Measurements from ENCODE around the gene RELN. TPM values are rescaled to one million over a fixed set of nuclear protein-coding genes. Genes with fewer than 3 reads are reported as not detected.

Gene RELN
- total RNA-seq, 1 donor from 2014 or later: not detected

GRCh38 chr7:103702454-103702853, 287.0 kb downstream of the RELN start:
- TF ChIP-seq, protein P1, sequence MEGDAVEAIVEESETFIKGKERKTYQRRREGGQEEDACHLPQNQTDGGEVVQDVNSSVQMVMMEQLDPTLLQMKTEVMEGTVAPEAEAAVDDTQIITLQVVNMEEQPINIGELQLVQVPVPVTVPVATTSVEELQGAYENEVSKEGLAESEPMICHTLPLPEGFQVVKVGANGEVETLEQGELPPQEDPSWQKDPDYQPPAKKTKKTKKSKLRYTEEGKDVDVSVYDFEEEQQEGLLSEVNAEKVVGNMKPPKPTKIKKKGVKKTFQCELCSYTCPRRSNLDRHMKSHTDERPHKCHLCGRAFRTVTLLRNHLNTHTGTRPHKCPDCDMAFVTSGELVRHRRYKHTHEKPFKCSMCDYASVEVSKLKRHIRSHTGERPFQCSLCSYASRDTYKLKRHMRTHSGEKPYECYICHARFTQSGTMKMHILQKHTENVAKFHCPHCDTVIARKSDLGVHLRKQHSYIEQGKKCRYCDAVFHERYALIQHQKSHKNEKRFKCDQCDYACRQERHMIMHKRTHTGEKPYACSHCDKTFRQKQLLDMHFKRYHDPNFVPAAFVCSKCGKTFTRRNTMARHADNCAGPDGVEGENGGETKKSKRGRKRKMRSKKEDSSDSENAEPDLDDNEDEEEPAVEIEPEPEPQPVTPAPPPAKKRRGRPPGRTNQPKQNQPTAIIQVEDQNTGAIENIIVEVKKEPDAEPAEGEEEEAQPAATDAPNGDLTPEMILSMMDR (IDR thresholded peaks at IDR 0.05): no peak
- Mint-ChIP-seq H3K9me3 (ENCODE audit: low read depth) (no peaks in the 10 kb centered on the region), H3K4me3 (ENCODE audit: unreplicated experiment) (no peak overlapping the region), H3K4me1 (ENCODE audit: low read depth) (no peaks in the 10 kb centered on the region), H3K27me3 (ENCODE audit: low read depth) (peaks cover 7% of the 10 kb centered on the region), H3K36me3 (ENCODE audit: low read depth) (no peaks in the 10 kb centered on the region), H3K27ac (ENCODE audit: unreplicated experiment) (no peak overlapping the region)
- no peak for DNase-seq (ENCODE audit: low spot score)

GRCh38 chr7:103699032-103699431, 290.4 kb downstream of the RELN start:
- Mint-ChIP-seq H3K27me3 (ENCODE audit: low read depth) (peaks cover 2% of the 10 kb centered on the region), H3K4me1 (ENCODE audit: low read depth) (no peaks in the 10 kb centered on the region), H3K27ac (ENCODE audit: unreplicated experiment) (no peak overlapping the region), H3K36me3 (ENCODE audit: low read depth) (no peaks in the 10 kb centered on the region), H3K9me3 (ENCODE audit: low read depth) (no peaks in the 10 kb centered on the region), H3K4me3 (ENCODE audit: unreplicated experiment) (no peak overlapping the region)
- TF ChIP-seq, protein P1 (IDR thresholded peaks at IDR 0.05): no peak
- DNase-seq (ENCODE audit: low spot score): no peak

DNA sequence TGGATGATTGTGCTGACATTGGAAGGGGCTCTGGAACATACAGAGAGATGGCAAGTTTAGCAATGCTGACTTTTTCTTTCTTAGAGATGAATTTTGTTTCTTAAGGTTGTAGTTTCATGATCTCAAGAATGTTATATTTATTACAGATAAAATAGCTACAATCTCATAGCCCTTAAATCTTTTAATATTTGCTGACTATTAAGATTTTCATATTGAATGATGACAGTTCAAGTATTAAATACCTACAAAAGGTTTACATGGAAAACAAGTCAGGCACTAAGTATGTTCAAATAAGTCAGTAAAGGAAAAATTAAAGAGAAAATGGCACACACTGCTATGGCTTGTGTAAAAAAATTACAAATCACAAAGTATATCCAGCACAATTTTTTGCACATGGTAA, 291.4 kb downstream of the RELN start:
- Mint-ChIP-seq H3K9me3 (ENCODE audit: low read depth) (no peaks in the 10 kb centered on the region), H3K4me3 (ENCODE audit: unreplicated experiment) (no peak overlapping the region), H3K27ac (ENCODE audit: unreplicated experiment) (no peak overlapping the region), H3K36me3 (ENCODE audit: low read depth) (no peaks in the 10 kb centered on the region), H3K27me3 (ENCODE audit: low read depth) (peaks cover 2% of the 10 kb centered on the region), H3K4me1 (ENCODE audit: low read depth) (no peaks in the 10 kb centered on the region)
- TF ChIP-seq, protein P1 (IDR thresholded peaks at IDR 0.05): no peak
- DNase-seq (ENCODE audit: low spot score): no peak

DNA sequence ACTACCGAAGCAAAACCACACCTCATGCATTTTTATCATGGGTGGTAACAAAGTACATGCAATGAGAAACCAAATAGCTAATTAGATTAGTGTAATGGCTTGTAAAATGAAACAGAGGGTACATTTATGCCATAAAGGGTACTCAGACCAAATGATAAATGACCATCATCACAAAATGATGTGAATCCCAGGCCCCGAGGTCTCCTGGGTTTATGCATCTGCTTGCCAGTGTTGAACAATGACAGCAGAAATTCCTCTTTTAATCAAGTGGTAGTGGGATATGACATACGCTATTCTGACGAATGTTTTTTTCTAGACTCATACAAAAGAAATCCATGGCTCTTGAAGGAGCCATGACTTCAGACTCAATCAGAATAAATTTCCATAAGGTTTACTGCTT, 293.9 kb downstream of the RELN start:
- Mint-ChIP-seq H3K4me3 (ENCODE audit: unreplicated experiment) (no peak overlapping the region), H3K36me3 (ENCODE audit: low read depth) (no peaks in the 10 kb centered on the region), H3K4me1 (ENCODE audit: low read depth) (no peaks in the 10 kb centered on the region), H3K27me3 (ENCODE audit: low read depth) (peaks cover 2% of the 10 kb centered on the region), H3K27ac (ENCODE audit: unreplicated experiment) (no peak overlapping the region), H3K9me3 (ENCODE audit: low read depth) (no peaks in the 10 kb centered on the region)
- no peak for DNase-seq (ENCODE audit: low spot score)
- TF ChIP-seq, protein P1 (IDR thresholded peaks at IDR 0.05): no peak

DNA sequence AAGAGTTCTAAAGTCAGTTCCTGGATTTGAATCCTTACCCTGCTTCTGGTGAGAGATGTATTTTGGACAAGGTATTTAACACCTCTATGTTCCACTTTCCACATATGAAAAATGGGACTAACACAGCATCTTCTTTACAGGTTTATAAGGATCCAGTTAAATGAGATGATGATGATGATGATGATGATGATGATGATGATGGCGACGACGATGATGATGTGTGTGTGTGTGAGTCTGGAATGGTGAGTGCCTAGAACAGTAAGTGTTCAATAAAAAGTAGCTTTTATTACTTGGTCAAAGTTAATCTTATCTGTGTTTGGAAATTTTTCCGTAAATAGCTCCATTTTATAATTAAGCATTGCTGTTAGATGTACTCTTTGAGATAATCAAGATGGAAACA, 295.2 kb downstream of the RELN start:
- DNase-seq (ENCODE audit: low spot score): no peak
- Mint-ChIP-seq H3K4me1 (ENCODE audit: low read depth) (no peaks in the 10 kb centered on the region), H3K9me3 (ENCODE audit: low read depth) (no peaks in the 10 kb centered on the region), H3K4me3 (ENCODE audit: unreplicated experiment) (no peak overlapping the region), H3K36me3 (ENCODE audit: low read depth) (no peaks in the 10 kb centered on the region), H3K27me3 (ENCODE audit: low read depth) (peaks cover 2% of the 10 kb centered on the region), H3K27ac (ENCODE audit: unreplicated experiment) (no peak overlapping the region)
- TF ChIP-seq, protein P1 (IDR thresholded peaks at IDR 0.05): no peak

Data from chondrocyte (in vitro differentiated cells).